C4-2B (cell line): ENCODE results near the gene TNNI3K.

ENCODE experiments used
- ZFX ChIP-seq: fragments of 450-650 bp; IDR thresholded peaks from 2 replicates; pipeline ENCODE4 v1.6.1; 2017
- TF ChIP-seq, protein P1 (sequence below): fragments of 450-650 bp; conservative IDR thresholded peaks from 2 replicates; pipeline ENCODE4 v1.5.1; 2017; ENCODE audit warnings: mild to moderate bottlenecking

DNA sequence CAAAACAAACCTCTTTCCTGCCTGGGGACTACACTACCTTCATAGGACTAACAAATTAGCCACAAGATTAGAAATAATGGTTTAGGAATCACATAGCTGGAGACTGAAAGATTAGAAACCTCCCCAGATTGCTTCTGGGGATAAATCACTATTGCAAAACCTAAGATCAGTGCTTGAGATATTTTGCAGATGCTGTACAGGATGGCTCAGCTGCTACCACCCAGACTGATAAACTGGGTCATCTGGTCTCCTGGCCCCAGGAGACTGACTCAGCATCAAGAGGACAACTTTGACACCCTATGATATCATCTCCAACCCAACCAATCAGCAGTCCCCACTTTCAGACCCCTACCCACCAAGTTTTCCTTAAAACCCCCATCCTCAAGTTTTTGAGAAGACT lies 140.2 kb downstream of the TNNI3K start:
- TF ChIP-seq, protein P1, sequence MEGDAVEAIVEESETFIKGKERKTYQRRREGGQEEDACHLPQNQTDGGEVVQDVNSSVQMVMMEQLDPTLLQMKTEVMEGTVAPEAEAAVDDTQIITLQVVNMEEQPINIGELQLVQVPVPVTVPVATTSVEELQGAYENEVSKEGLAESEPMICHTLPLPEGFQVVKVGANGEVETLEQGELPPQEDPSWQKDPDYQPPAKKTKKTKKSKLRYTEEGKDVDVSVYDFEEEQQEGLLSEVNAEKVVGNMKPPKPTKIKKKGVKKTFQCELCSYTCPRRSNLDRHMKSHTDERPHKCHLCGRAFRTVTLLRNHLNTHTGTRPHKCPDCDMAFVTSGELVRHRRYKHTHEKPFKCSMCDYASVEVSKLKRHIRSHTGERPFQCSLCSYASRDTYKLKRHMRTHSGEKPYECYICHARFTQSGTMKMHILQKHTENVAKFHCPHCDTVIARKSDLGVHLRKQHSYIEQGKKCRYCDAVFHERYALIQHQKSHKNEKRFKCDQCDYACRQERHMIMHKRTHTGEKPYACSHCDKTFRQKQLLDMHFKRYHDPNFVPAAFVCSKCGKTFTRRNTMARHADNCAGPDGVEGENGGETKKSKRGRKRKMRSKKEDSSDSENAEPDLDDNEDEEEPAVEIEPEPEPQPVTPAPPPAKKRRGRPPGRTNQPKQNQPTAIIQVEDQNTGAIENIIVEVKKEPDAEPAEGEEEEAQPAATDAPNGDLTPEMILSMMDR: no peak
- no peak for TF ChIP-seq ZFX
